ENCODE measurements around the gene NDRG4. TPM values are rescaled to one million over a fixed set of nuclear protein-coding genes. Genes with fewer than 3 reads are reported as not detected.

The NDRG4 gene
- total and polyA plus RNA-seq, 2 donors (not counting 3 experiments of a cell fraction or from before 2014, with no cell fraction given) = 35.8 to 74.3 TPM

- Histone ChIP-seq H3K9me1 (replicated peaks; ENCODE audit: control insufficient read depth, extremely low read depth, insufficient read depth, low read length) (no peaks in the 10 kb centered on the region), H3K4me1 (ENCODE audit: control insufficient read depth, extremely low read depth, insufficient read depth, low read length) (no peaks in the 10 kb centered on the region), H3K27me3 (ENCODE audit: control insufficient read depth in 2 of 2, insufficient read depth in 2 of 2, low read length in 2 of 2) (no peaks in the 10 kb centered on the region), H3K79me2 (ENCODE audit: control insufficient read depth, insufficient read depth, low read length) (no peaks in the 10 kb centered on the region), H4K20me1 (replicated peaks; ENCODE audit: control insufficient read depth, extremely low read depth, insufficient read depth, low read length) (no peaks in the 10 kb centered on the region), H3K36me3 (ENCODE audit: control insufficient read depth in 2 of 2, extremely low read depth in 1 of 2, insufficient read depth in 2 of 2, low read length in 2 of 2) (no peaks in the 10 kb centered on the region), H3K4me2 (ENCODE audit: insufficient read depth, low read length) (no peak overlapping the region), H3K27ac (ENCODE audit: insufficient read depth, low read depth, low read length) (no peak overlapping the region), H3K4me3 (replicated peaks in 1 of 3; ENCODE audit: insufficient read depth in 1 of 3, low read depth in 1 of 3, low read length in 3 of 3) (no peak overlapping the region), H3K9ac (replicated peaks; ENCODE audit: extremely low read depth, insufficient read depth, low read length) (no peak overlapping the region), H3K9me3 (replicated peaks; ENCODE audit: control insufficient read depth, insufficient read depth, low read length) (no peaks in the 10 kb centered on the region), H2AFZ (ENCODE audit: low read depth, low read length) (no peak overlapping the region)
- no peak for FAIRE-seq
- TF ChIP-seq JUN (IDR thresholded peaks at IDR 0.05; ENCODE audit: borderline replicate concordance, insufficient read depth, insufficient read length, low read depth) (no peak), MAX (IDR thresholded peaks at IDR 0.05; ENCODE audit: insufficient read depth, insufficient read length) (no peak), POLR2AphosphoS5 (IDR thresholded peaks at IDR 0.05; ENCODE audit: insufficient read depth, low read depth, low read length) (no peak), MYC (IDR thresholded peaks at IDR 0.05; ENCODE audit: low read depth, low read length) (no peak), POLR2A (IDR thresholded peaks at IDR 0.05; ENCODE audit: low read depth, low read length) (no peak), FOS (IDR thresholded peaks at IDR 0.05; ENCODE audit: borderline replicate concordance, insufficient read depth, low read length) (no peak), EZH2 (IDR thresholded peaks at IDR 0.05; ENCODE audit: borderline replicate concordance, low read depth, low read length, severe bottlenecking) (no peak), CTCF (IDR thresholded peaks at IDR 0.05; ENCODE audit: extremely low read depth in 1 of 2, insufficient read depth in 1 of 2, low read depth in 1 of 2, low read length in 2 of 2) (no peak), GATA2 (IDR thresholded peaks at IDR 0.05; ENCODE audit: insufficient read depth, insufficient read length, low read depth, low read length) (no peak)
- dilution Hi-C loops (cut with MboI; ENCODE audit: extremely low pct_ligation_motif_present, low sequenced_read_pairs) = no loop called here
- no TSS peak for BruUV-seq (replicated peaks)
- ChIA-PET POLR2A (no interaction called here), CTCF (interaction anchor here (0.7 to 1.0 kb wide), 2 partner anchors 22 to 145 kb away, joined by 3 read pairs; no protein-coding TSS in a partner anchor)
- intact Hi-C loops (cut with micrococcal nuclease) = no loop called here
- no peak for DNase-seq (ENCODE audit: low read depth, low spot score)
Measured at GRCh38 chr16:58481226-58481869, 18.6 kb upstream of the NDRG4 start.

All from endothelial cell of umbilical vein (primary cell).